Stimulated activated CD4-positive, alpha-beta T cell treated with anti-CD3 and anti-CD28 coated beads, Interleukin-15, amount 100 ng/mL, for 1 hour (primary cell): ENCODE data around the gene MAGEF1.

Experiments used
- DNase-seq, 2 donors: peaks; one replicate each; pipeline ENCODE4 v3.0.0-alpha.2; 2020; ENCODE audit warnings: low read depth in 1 of 2, low spot score in 1 of 2

Gene MAGEF1

DNA sequence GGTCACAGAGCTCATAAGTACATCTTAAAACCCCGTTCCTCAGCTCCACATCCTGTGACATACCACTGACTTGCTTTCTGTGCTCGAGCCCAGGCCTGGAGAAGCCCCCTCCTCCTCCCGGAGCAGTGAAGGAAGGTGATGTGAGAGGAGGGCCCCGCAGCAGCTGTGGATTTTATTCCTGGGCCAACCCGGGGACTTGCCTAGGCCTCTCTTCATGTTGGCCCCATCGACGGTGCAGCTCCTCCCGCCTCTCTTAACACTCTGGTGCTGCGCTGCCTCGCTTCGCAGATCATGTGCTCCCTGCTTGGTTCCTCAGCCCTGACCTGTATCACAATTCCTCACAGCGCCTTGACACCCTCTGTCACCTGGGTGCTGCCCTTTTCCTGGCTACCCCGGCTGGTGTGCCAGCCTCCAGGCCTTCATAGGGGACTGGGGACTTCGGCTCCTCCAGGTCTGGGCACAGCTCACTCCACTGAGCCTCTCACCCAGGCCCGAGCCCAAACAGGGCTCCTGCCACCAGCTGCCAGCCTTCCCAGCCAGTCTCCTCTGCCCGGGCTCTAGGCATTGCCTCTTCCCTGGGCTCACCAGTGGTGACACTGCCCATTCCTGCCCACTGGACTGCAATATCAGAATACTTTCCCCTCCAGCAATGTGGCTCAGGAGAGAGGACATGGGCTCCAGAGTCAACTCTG, 21.5 kb downstream of the MAGEF1 start:
- DNase-seq = no peak

DNA sequence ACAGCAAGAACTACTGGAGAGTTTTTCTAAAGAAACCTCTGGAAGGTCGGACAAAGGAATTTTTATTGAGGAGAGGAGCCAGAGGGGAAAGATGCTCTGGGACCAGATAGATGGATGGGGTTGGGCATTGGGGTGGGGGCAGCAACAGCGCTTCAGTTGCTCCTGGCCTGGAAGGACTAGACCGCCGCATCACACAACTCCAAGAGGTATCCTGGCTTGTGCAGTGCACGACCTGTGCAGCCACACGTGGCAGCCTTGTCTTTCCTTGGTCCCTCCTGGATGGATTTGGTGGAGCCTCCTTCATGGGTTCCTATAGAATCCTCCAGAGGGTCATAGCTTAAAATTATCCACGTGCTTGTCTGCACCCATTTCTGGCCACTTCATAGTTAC, 23.0 kb downstream of the MAGEF1 start:
- DNase-seq = no peak

DNA sequence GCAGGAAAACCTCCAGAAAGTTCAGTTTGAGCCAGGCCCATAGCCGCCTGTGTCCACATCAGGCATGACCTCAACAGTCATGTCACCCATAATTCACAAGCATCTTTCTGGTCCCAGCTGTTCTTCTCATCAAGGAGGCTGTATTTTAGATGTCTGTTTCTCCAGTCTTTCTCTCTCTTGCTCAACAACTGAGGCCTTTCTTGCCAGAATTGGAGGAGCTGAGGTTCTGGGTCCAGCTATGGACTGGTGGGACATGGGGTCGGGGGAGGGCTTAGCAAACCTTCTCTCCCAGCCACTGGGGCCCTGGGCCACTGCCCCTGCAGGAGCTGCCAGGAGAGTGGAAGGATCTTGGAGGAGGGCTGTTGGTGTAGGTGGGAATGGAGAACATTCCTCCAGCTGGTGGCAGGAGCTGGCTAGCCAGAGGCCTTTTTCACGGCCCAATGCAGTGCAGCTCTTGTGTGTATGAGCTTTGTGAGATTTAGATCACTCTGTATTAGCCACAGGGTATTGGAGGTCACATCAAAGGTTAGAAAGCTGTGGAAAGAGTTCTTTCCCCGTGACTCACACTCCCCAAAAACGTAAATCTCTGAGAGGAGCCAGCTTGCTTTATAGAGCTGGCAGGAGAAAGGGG, 23.5 kb downstream of the MAGEF1 start:
- DNase-seq = no peak

DNA sequence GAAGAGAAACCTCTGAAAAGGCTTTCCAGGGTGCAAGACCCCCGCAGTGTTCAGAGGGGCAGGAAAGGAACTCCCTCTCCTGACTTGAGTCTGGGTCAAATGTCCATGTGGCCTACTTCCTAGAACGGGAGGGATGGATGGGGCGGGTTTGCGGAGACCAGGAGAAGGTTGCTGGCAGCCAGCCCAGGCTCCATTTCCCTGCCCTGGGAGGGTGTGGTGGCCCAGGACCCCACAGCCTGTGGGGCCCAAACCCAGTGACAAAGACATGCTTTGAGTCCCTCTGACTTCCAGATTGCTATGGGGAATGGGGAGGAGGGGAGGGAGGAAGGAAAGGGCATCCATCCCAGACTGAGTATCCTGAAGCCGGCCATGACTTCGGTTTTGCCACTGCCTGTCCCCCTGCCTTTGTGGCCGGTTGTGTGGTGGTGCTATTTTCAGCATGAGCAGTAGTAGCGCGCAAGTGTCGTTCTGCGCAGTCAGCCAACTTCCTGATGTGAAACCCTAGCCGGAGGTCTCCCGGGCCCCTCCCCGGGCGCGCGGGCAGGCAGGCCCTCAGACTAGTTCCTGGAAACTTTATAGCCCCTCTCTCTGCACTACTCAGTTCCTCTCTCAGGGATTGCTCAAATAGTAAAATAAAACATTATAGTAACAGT, 24.4 kb downstream of the MAGEF1 start:
- DNase-seq = no peak

DNA sequence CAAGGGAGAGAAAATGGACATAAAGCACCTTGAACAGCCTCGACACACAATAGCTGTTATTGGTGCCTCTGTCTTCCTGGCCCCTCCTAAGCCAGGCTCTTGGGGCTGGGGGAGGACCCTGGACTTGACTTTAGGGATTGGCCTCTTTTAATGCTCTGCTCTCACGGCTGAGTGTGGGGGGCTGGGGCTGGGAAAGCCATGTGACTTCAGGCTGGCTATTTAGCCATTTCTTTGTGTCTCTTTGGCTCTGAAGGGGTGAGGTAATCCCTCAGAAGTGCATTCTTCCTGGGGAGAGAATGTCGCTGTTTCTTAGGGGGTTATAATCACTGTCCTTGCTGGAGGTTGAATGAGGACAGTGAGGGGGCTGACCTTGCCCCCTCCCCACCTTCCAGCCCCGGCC, 26.2 kb downstream of the MAGEF1 start:
- DNase-seq = no peak

DNA sequence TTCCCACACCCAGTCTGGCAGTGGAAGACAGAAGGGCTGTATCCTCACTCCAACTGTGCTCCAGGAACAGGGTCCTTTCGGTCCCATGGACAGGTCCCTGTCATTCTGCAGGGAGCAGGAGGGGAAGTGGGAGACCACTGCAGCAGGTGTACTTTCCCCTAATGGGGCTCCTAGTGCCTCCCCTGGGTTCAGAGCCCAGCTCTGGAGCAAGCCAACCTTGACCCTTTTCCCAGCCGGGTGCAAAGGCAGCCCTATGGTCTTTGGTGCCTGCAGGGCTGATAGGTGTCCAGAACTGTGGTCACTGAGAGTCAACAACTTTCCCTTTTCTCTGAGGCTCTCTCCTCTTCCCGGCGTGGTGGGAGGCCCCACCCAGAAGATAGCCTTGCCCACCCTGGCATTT, 26.8 kb downstream of the MAGEF1 start:
- DNase-seq = no peak

DNA sequence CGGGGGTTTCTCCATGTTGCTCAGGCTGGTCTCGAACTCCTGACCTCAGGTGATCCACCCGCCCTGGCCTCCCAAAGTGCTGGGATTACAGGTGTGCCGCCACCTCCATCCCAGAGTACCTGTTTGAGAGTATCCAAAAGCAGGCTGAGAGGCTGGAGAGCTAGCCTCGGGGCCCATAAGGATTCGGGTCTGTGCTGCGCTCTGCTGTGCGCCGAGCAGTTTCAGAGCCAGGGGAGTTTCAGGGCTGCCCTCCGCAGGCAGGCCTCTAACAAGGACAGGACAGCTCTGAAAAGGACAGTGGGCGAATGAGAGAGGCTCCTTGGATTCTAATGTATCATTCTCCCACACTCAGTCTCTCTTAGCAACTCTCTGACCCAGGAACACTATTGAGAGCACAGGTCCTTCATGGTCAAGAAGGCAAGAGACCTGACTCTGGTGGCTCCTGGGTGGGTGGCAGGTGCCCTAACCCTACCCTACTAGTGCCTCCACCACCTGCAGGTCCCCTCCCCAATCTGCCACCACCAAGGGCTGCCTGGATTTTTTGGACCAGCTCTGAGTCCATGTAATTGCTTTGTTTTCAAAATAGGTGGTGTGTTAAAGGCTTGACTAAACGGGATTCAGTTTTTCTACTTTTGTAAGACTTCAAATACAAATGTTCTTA, 27.8 kb downstream of the MAGEF1 start:
- DNase-seq = no peak

DNA sequence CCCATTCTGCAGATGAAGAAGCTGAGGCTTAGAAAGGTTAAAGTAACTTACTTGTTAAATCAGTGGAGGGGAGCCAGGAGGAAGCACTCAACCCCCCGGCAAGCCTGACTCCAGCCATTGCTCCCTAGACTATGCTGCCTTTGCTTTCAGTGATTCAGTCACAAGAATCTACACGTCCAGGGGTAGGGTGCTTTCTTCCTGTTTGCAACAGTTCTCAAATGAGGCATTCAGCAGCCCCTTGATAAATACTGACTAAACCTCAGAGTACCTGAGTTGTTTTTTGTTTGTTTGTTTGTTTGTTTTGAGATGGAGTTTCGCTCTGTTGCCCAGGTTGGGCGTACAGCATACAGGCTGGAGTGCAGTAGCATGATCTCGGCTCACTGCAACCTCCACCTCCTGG, 28.6 kb downstream of the MAGEF1 start:
- DNase-seq = no peak

DNA sequence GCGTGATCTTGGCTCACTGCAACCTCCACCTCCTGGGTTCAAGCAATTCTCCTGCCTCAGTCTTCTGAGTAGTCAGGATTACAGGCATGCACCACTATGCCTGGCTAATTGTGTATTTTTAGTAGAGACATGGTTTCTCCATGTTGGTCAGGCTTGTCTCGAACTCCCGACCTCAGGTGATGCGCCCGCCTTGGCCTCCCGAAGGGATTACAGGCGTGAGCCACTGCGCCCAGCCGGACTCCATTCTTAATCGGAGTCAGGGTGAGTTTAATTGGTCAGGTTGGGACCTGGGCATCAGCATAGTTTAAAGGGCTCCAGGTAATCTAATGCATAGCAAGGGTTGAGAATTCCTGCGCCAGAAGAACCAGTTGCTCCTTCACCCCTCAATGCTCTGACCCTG, 29.2 kb downstream of the MAGEF1 start:
- no peak for DNase-seq

DNA sequence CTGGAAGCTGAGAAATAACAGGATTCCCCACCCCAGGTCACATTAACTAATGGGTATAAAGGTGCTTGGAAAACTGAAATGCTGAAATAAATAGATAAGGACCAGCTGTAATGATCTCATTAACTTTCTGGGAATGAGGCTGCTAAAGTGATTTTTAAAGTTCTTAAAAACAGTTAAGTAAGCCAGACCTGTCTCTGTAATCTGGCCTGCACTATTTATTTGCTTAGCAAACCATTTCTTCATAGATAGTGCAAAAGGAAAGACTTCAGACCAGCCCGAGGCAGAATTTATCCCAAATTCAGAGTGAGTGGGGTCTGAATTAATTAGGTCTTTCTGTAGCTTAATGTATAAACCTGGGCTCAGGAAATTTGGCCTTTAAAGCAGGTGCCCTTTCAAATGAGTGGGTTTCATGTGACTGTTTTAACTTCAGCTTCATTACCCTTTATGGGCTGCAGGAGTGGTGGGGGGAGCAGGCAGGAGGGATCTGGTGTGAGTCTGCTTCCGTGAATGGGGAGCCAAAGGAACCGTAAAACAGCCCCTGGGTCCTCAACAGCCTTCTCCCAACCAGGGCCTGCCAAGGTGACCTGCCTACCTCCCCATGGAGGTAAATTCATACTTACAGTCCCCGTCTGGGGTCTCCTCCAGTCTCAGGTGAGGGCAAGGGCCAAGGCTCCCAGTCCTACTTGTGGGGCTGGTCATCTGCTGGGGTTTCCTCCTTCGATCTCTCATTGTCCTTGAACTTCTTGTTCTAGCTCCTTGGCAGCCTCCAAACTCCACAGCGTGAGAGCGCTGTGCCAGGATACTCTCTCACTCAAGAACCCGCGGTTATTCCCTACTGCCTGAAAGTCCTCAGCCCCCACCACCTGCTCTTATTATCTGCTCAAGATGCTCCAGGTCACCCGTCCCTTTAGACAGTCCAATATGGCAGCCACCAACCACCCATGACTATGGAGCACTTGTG, 31.2 kb downstream of the MAGEF1 start:
- DNase-seq = no peak

DNA sequence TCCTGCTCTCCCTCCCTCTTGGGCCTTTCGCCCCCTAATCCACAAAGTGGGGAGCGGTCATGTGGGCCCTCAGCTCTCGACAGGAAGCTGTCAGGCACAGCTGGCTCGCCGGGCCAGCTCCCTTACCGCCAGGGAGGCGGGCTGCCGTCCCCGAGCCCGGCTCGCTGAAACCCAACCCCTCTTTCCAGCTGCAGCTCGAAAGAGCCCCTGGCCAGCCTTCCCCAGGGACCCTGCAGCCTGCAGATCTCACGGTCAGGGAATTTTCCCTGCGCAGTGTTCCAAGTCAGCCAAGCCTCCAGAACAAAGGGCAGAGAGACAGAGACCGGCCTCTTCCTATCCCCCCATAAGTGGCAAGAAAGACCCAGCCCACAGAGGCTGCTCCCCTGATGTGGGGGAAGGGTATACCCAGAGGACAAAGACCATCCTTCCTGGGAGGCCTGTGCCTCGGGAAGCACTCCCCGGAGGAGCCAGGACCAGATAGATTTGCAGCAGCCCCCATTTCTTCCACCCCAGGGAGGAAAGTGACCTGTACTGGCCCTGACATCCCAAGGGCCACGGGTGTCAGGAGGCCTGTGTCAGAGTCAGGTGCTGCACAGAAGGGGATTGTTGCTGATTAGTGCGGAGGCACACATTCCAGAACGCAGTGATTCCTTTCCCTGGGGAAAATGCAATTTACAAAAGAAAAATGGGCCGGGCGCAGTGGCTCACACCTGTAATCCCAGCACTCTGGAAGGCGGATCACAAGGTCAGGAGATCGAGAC, 32.6 kb downstream of the MAGEF1 start:
- no peak for DNase-seq

DNA sequence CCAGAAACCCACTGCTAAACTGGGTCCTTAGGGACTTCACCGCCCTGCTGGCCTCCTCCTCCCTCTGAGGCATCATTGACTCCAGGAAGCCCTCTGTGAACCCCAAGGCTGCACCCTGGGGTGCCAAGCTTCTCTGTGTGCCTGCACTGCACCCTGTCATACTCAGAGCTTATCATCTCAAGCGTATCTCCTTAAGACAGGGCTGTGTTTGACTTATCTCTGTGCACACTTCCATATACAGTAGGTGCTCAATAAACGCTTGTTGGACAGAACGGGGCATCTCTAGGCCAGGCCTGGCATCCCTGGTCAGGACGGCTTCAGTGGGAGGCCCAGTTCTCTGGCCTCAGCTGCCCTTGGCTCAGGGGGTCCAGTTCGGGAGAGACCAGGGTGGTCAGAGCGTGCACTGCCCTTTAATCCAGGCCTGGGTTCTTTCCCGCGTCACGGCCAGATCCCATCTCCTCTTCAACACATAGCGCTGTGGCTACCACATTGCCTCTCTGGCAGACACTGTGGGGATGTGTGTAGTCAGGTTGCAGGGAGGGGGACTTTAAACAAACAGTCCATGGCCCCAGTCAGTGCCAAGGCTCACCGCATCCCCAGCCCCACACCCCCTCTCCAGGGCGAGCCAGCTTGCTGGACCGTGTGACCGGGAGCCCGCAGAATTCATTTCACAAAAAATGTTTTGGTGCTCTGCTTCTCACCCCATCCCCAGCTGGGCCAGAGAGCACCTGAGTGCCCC, 33.4 kb downstream of the MAGEF1 start:
- no peak for DNase-seq

DNA sequence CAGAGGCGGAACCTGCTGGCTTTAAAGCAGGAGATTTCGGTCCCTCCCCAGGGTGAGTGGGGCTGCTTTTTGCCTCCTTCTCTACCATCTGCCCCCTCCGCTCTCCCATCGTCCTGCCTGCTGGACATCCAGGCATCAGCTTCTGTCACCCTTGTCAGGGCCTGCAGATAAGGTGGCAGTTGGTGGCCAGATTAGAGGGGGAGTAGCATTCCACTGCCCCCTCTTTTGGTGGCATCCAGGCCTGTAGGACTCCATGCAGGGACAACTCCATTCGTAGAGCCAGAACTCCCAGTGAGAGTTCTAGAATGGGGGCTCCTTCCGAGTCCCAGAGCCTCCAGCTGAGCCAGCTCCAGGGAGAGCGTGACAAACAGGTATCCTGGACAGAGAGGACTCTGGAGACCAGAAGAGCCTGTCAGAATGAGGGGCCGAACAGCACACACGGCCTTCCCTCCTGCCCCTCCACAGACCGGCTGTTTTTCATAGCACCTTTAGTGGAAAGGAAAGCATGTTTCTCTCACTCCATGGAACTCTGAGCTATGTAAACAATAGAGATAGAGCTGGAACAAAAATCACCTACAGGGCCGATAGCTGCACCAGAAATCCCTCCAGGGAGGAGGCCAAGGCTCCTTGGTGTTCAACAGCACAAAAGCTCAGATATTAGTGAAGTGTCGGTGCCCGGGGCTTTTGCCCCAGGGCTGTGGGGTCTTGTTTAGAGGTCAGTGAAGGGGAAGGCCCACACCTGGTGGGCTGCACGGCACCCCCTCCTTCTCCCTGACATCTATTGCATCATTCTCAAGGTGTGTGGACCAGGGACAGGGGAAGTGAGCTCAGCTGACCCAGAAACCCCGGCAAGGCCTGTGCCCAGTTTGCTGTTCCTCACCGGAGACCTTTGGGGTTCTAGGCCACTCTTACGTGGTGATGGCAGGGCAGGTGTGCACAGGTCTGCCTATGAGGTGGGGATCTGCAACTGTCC, 34.2 kb downstream of the MAGEF1 start:
- no peak for DNase-seq

DNA sequence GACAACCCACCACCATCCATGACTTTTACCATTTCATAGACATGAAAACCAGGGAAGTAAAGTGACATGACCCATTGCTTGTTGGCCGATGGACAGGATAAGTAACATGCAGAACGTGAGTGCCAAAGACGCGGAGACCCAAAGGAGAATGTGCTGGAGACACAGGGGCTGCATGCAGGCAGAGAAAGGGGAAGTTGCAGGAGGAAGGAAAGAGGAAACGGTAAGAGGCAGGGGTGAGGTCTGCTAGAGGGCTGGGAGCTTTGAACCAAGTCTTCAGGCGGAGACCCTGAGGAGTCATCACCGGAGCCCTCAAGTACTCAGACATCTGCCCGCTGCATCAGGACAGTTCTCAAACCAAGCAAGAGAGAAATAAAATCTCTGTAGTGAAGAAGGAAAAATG, 34.9 kb downstream of the MAGEF1 start:
- DNase-seq = no peak

DNA sequence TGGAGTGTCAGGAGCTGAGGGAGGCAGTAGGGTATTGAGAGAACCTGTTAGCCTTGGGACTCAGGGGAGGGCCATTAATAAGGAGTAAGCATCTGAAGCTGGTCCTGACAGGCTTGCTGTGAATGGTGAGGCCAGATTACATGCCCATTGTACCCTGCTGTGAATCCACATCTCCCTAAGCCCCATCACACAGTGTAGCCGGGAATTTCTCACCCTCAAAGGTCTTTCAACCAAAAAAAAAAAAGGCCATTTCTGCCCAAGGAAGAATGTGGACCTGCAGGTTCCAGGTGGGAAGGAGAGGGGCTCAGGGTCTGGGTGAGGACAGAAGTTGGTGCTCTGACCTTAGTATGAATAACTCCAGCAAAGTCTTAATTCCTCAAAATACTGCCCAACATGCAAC, 37.2 kb downstream of the MAGEF1 start:
- DNase-seq = no peak

DNA sequence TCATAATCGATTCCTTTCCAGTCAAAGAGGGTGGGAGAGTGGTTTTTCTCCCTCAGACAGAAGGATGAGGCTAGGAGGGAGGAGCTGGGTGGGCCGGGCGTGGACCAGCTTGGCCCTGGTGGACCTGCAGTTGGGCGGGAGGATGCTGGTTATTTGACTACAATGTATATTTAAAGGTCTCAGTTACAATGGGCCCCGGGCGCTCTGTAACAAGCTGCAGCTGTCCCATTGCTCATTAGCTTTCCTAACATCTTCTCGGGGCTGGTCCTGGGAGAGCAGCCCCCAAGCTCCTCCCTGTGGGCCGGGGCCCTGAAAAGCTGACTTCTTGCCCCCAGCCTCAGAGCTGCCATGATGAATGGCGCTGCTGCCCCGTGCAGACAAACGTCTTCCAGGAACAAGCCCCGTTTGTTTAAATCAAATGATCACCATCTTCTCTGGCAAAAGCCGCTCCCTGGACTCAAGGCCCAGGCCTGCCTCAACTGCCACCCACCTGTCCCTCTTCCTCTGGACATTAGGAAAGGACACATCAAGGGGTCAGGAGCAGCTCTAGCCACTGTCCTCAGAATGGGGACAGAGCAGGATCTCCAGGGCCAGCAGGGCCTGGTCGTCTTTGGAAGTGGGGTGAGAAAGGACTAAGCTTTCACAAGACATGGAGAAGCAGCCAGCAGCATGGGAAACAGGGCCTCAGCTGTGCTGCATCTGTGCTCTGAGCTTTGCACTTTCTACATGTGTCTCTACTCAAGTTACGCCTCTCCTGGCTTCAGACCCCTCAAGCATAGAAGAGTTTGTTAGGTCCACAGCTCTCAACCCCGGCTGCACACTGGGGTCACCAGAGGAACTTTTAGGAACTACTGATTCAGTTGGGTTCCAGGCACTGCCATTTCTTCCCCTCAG, 38.6 kb downstream of the MAGEF1 start:
- DNase-seq = no peak

DNA sequence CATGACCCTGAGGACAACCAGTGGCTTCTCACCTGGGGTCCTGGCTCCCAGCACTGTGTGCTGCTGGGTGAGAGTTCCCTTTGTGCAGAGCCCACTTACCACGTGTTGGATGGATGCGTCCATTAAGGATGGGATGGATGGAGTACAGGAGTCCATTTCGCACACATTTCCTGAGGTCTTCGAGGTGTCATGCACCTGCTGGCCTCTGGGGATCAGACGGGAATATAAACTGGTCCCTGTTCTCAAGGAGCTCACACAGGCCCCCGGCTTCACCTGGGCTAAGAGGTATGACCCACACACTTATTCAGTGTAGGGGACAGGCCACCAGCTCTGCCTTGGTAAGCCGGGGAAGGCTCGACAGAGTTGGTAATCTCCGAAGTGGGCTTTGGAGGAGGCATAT, 39.5 kb downstream of the MAGEF1 start:
- DNase-seq = no peak
